Measurements from ENCODE around the gene BMP8A. TPM values are rescaled to one million over a fixed set of nuclear protein-coding genes. Genes with fewer than 3 reads are reported as not detected.
A peak's percentile ranks its signal among the peaks of the same experiment; 100 is the strongest.

BMP8A gene
- total RNA-seq, 1 experiment from 2014 or later: not detected

DNA sequence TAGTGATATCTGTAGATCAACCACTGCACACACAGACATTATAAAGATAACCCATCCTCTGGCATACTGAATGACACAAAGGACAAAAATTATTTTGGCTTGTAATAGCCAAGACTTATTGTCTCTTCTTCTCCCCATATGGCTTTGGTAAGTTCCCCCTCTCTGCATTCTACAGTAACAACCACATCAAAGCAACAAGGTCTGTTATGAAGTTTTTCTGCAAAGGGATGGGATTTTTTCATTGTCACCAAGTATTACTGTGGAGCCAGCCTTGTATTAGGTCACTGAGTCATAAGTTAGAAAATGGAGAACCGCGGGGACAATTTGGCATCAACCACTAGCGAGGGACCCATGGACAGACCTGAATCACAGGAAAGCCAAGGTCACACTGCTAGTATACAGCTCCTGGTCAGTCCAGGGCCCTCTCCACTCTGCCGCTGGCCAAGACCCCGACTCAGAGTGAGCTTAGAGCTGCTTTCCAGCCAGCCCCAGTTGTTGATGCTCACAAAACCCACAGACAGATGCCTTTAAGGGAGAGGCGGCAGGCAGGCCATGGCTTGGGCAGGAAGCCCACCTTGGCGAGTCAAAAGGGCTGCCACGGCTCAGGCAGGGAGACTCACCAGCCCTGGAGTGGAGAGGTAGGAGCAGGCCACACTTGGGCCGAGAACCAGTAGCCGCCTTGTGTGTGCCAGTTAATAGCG is 79.2 kb downstream of the BMP8A start:
- no peak for DNase-seq (ENCODE audit: low read depth)

DNA sequence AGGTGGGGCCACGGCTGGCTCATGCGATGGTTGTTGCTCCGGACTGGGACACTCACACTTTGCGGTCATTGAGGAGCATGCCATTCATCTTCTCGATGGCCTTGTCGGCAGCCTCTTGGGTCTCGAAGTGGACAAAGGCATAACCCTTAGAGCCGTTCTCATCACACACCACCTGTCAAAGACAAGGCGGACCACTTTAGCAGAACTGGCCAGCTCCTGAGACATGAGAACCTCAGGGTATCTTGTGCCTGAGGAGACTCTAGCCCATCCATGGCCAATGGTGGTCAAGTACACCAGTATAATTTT is 79.7 kb downstream of the BMP8A start:
- DNase-seq (ENCODE audit: low read depth): no peak

DNA sequence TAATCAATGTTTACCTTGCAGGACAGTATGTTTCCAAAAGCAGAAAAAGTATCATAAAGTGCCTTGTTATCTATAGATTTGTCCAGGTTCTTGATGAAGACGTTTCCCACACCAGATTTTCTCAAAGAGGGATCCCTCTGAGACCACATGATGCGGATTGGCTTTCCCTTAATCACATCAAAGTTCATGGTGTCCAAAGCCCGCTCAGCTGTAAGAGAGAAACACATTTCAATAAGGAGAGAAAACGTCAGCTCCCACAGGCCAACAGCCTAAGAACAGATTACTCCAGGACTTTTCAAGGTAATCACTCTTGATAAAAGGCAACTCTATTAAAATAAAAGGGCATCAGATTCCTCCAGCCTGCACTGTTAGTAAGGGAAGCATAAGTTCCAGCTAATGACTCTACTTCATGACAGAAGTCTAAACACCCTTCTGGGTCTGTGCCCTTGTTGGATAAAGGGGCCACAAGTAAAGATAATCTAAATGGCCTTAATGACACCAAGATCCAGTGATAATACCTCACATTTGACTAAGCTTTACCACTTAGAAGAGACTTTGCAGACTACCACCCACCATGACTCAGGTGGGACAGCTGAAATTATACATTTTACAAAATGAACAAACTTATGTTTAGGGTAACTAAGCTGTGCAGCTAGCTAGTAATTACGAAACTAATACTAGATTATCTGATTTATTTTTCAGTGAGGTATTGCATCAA is 81.1 kb downstream of the BMP8A start:
- DNase-seq (ENCODE audit: low read depth): no peak

DNA sequence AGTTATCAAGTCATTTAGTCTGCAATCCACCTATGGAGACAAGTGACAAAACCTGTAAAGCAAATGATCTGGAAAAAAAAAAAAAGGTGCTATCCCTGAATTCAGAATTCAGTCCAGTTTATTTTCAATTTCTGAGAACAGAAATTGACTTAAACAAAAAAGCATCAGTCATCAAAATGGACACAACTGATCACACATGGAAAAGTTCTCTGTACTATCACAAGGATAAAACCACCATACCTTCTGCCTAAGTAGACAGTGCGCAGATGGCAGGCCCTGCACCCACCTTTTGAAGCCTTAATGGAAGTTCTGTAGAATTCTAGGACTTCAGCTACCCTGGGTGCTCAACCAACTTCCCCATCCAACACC is 81.6 kb downstream of the BMP8A start:
- DNase-seq (ENCODE audit: low read depth): no peak

DNA sequence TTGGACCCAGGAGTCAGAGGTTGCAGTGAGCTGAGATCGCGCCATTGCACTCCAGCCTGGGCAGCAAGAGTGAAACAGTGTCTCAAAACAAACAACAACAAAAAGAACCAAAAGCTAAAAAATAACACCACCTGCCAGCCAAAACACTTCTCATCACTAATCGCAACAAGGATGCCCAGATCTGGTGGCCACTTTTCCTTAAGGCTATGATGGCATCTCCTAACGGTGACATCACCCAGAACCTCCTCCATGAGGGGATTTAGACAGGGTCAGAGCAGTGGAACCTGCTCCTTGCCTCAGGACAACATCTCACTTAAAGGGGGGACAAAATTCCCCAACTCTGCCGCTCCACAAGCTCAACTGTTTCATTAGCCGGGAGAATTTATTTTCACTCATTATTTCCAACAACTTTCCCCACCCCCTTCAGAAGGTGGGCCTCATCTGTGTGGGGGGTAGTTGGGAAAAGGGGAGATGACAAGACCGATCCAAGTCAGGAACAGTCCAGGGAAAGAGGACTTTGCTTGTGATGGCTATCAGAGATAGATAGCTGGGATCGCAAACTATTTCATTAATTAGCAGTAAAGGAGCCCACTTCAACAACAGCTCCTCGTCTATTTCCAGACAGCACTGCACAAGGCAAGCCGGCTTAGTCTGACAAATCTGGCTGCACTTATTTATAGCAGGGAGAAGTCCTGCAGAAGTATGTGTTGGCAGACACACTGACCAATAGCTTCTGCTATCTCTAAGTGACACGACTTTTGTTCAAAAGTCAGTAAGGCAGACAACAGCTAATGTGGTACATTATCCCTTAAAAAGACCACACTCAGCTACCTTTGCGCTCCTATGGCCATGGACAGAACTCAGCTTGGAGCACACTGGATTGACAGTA is 82.5 kb downstream of the BMP8A start:
- peak; percentile 41 for DNase-seq (ENCODE audit: low read depth)

DNA sequence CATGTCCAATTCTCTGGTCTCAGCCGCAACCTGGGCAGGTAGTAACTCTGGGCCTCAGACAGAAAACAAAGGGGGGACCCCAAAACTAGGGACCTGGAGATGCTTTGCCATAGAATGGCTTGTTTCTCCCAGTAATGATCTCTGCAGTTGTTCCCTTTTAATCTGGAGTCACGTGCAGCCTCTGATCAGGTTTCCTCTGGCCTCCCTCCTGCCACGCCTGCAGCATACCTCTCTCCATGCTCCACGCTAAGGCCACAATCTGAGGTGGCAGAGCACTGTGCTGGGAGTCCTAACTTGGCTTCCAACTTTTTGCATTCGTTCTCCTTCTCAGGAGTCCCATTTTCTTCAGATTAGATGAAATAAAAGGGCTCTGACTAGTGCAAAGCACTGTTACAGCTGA is 83.2 kb downstream of the BMP8A start:
- no peak for DNase-seq (ENCODE audit: low read depth)

Other genes with a start within 250 kb of the BMP8A start
- 51.9 and 94.8 TPM in 2 replicates for gene PABPC4, start 85.2 kb downstream of the BMP8A start, total RNA-seq (2014; rRNA removed; shearing (Covaris generic))
- gene HEYL, start 148.0 kb downstream of the BMP8A start, total RNA-seq (2014; rRNA removed; shearing (Covaris generic)): 0.15 TPM in 1 of 2 replicates, not detected in the other
- gene NT5C1A, start 180.5 kb downstream of the BMP8A start, total RNA-seq (2014; rRNA removed; shearing (Covaris generic)): not detected in 2 replicates
- gene HPCAL4, start 199.8 kb downstream of the BMP8A start, total RNA-seq (2014; rRNA removed; shearing (Covaris generic)): 1.0 and 1.1 TPM in 2 replicates
- 51.9 and 68.4 TPM in 2 replicates for gene PPIE, start 247.2 kb downstream of the BMP8A start, total RNA-seq (2014; rRNA removed; shearing (Covaris generic))

All from M059J (cell line).